Measurements from ENCODE around the gene AK9.

The AK9 gene

GRCh38 chr6:109660526-109661320 is 30.3 kb downstream of the AK9 start:
- no peak overlapping the region for H3K4me3 ChIP-seq (ENCODE audit: low read depth, low read length)
- DNase-seq (ENCODE audit: low read depth): no peak
- no peak for TF ChIP-seq CTCF (IDR thresholded peaks at IDR 0.05; ENCODE audit: low read depth, low read length, missing control alignments)

GRCh38 chr6:109655761-109656262 is 35.2 kb downstream of the AK9 start:
- no peak for DNase-seq (ENCODE audit: low read depth)
- no peak for TF ChIP-seq CTCF (IDR thresholded peaks at IDR 0.05; ENCODE audit: low read depth, low read length, missing control alignments)

GRCh38 chr6:109653264-109653663 is 37.7 kb downstream of the AK9 start:
- no peak for TF ChIP-seq CTCF (IDR thresholded peaks at IDR 0.05; ENCODE audit: low read depth, low read length, missing control alignments)
- H3K4me3 ChIP-seq (ENCODE audit: low read depth, low read length): no peak overlapping the region
- DNase-seq (ENCODE audit: low read depth): no peak

More at GRCh38 chr6:109655761-109656262, 35.2 kb downstream of the AK9 start:
- no peak overlapping the region for H3K4me3 ChIP-seq (ENCODE audit: low read depth, low read length)

GRCh38 chr6:109644131-109644530 is 46.9 kb downstream of the AK9 start:
- TF ChIP-seq CTCF (IDR thresholded peaks at IDR 0.05; ENCODE audit: low read depth, low read length, missing control alignments): no peak
- no peak overlapping the region for H3K4me3 ChIP-seq (ENCODE audit: low read depth, low read length)
- no peak for DNase-seq (ENCODE audit: low read depth)

GRCh38 chr6:109632405-109632804 is 58.6 kb downstream of the AK9 start:
- no peak overlapping the region for H3K4me3 ChIP-seq (ENCODE audit: low read depth, low read length)
- no peak for DNase-seq (ENCODE audit: low read depth)
- TF ChIP-seq CTCF (IDR thresholded peaks at IDR 0.05; ENCODE audit: low read depth, low read length, missing control alignments): no peak

- no peak overlapping the region for H3K4me3 ChIP-seq (ENCODE audit: low read depth, low read length)
- no peak for TF ChIP-seq CTCF (IDR thresholded peaks at IDR 0.05; ENCODE audit: low read depth, low read length, missing control alignments)
- no peak for DNase-seq (ENCODE audit: low read depth)
Observed at GRCh38 chr6:109631403-109631802, 59.6 kb downstream of the AK9 start.
